HG03039 (cell line): Measurements from ENCODE around the gene LRFN3.
"Not testable (repeated sequence)": the region's sequence is repeated elsewhere in the genome, so short reads cannot be mapped to it uniquely, and the experiment has no call there.

Source experiments
- ATAC-seq: cut with Tn5 transposase; IDR thresholded peaks from one replicate; pipeline ENCODE4 v1.9.1; 2021; ENCODE audit warnings: mild to moderate bottlenecking, moderate library complexity; ENCODE audit not compliant: unreplicated experiment

LRFN3 gene

DNA sequence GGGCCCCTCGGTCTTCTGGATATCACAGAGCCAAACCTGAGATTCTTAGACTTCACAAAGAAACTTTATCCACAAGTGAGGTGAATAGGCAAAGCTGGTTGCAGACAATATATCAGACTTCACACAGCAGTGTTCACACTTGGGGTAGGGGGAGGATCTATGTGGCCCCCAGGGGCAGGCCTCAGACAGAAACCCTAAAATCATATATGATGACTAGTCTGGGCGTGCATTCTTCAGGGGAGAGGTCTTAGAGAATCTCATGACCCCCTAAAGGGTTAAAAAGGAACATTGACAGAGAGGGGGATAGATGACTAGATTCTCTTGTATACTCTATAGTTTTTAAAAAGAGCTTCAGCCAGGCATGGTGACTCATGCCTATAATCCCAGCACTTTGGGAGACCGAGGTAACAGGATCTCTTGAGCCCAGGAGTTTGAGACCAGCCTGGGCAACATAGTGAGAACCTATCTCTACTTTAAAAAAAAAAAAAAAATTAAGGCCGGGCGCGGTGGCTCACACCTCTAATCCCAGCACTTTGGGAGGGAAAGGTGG is 30.9 kb upstream of the LRFN3 start:
- no peak for ATAC-seq

DNA sequence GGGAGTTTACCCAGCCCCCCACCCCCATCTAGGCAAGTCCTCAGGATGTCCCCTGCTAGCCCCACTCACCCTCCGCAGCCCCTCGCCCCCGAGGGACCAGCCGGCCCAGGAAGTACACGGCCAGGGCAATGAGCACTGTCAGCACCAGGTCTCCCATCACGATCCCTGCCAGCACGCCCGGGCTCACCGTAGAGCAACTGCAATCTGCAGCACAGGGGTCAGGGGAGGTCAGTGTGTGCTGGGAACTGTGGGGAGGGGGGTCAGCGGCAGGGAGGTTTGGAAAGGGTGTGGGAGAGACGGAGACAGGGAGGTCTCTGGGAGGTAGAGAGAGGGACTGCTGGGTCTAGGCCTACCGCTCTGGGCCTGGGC is 28.8 kb upstream of the LRFN3 start:
- no peak for ATAC-seq

DNA sequence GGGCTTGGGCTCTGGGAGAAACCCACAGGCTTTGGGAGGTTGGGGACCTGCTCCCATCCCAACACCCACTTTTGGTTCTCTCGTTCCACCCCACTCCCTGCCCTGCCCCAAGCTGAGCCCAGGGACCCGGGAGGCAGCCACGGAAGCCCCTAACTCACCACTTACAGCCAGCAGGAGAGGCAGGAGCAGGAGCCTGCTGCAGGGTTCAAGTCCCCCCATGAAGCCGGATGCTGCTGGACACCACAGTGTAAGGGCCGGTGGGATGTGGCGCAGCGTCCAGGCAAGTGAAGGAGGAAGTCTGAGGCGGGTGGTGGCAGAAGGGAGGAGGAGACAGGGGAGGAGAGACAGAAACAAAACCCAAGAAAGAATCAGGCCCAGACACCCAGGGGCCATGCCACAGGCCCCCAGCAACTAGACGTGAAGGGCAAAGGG is 28.1 kb upstream of the LRFN3 start, which contains the start of gene TYROBP:
TSS of gene TYROBP (minus strand) at position 286 of the 432 bp plus-strand sequence. CDS start at position 219, 67 bp downstream.
- no peak for ATAC-seq

DNA sequence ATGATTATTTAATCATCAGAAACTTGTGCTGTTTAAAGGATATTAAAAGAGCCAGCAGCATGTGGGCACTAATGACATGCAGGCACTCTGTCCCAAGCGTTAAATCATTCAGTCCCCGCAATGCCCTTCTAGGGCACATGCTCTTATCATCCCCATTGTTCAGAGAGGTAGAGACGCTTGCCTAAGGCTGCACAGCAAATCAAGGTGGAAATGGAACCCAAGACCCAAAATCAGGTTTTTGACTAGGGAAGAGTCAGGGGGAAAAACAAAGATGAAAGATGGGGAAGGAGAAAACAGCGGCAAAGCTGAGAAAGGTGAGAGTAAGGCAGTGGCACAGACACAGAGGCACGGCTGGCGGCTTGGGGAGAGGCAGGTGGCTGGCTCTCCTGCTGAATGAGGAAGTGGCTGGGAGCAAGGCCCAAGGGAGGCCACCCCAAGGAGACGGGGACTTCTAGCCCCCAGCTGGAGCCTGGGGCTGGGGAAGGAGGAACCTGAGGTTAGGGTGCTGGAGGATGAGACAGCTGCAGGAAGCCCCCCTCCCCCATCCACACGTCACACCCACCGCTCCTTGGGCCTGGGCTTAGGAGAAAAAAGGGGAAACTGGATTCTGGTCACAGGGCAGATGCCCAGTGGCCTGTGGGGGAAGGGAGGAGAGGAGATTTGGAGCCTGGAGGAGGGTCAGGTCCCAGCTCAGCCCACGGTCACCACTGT is 27.0 kb upstream of the LRFN3 start:
- no peak for ATAC-seq

DNA sequence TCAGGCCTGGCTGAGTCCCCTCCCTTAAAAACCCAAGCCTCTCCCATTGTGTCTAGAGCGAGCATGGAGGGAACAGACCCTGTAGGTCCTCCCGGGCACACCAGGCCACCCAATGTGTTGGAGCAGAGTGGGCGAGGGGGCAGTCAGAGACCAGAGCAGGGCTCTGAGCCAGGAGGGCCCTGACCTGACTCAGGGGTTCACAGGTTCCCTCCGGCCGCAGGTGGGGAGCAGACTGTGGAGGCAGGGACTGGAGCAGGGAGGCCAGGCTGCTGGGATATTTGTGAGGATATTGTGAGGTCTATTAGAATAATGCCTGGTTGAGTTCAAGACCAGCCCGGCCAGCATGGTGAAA is 26.5 kb upstream of the LRFN3 start:
- ATAC-seq: no peak

DNA sequence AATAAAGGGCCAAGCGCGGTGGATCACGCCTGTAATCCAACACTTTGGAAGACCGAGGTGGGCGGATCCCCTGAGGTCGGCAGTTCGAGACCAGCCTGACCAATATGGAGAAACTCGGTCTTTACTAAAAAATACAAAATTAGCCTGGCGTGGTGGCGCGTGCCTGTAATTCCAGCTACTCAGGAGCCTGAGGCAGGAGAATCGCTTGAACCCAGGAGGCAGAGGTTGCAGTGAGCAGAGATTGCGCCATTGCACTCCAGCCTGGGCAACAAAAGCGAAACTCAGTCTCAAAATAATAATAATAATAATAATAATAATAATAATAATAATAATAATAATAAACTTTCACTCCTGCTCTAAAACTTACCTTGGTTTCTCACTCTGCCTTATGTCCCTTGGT is 25.8 kb upstream of the LRFN3 start:
- ATAC-seq: not testable (repeated sequence)

DNA sequence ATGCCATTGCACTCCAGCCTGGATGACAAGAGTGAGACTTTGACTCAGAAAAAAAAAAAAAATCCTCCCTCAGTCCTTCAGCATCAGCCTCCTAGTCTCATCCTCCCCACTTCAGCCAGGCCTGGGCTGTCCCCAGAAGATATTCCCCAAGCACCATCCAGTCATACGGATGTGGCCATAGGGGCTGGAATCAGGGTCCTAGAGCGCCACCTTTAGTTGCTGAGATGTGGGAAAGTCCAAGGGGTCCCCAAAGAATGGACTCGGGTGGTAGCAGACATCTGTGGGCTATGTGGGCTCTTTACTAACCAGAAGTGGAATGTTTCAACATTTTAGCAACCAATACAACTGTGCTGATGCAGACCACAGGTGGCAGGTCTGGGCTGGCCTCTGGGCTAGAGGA is 25.0 kb upstream of the LRFN3 start:
- no peak for ATAC-seq

DNA sequence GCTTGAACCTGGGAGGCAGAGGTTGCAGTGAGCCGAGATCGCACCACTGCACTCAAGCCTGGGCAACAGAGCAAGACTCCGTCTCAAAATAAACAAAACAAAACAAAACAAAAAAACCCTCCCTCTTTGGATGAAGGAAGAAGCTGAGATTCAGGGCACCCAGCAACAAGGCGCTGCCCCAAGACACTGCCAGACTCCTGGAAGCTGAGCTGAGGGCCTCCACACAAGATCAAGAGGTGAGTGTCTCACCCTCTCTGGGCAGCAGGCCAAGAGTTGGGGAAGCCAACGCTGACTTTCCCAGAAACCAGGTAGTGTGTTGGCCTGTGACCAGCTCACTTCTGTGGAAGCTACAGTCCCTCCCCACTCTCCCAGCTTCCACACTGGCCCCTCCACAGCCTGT is 24.4 kb upstream of the LRFN3 start:
- ATAC-seq: no peak

DNA sequence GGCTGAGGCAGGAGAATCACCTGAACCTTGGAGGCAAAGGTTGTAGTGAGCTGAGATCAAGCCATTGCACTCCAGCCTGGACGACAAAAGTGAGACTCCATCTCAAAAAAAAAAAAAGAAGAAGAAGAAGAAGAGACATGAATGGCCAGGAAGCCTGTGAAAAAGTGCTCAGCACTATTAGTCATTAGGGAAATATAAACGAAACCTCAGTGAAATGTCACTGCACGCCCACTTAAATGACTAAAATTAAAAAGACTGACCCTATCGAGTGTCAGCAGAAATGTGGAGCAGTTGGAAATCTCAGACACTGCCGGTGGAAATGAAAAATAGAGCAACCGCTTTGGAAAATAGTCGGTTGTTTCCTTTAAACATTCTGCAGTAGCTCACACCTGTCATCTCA is 22.6 kb upstream of the LRFN3 start:
- no peak for ATAC-seq

DNA sequence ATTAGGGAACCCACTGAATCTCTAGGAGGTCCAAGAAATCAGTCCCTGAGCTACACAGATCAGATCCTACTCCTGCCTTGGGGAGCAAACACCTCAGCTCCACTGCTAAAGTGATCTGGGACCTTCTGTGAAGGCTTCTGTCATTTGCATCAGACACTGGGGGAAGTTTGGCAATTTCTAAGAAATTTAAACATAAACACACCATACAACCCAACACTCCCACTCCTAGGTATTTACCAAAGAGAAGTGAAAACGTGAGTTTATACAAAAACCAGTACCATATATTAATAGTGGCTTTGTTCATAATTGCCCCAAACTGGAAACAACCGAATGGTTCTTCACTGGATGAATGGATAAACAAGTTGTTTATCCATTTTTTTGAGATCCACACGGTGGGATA is 20.7 kb upstream of the LRFN3 start:
- no peak for ATAC-seq

DNA sequence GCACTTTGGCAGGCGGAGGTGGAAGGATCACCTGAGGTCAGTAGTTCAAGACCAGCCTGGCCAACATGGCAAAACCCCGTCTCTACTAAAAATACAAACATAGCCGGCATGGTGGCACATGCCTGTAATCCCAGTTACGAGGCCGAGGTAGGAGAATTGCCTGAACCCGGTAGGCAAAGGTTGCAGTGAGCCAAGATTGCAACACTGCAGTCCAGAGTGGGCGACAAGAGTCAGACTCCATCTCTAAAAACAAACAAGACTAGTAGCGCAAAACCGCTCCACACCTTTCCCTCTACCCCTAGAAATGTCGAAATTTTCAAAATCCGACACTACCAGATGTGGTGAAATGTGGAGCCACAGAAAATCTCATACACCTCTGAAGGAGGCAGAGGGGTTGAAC is 16.9 kb upstream of the LRFN3 start:
- ATAC-seq: no peak

DNA sequence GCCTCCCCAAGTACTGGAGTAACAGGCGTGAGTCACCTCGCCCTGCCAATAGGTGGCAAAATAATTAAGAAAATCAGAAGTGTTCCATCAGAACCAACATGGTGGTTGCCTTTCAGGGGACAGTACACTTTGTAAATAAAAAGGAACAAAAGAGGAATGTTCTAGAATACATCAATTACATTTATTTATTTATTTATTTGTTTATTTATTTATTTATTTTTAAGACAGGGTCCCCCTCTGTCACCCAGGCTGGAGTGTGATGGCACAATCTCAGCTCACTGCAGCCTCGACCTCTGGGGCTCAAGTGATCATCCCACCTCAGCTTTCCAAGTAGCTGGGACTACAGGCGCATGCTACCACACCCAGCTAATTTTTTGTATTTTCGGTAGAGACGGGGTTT is 15.2 kb upstream of the LRFN3 start:
- ATAC-seq: no peak

DNA sequence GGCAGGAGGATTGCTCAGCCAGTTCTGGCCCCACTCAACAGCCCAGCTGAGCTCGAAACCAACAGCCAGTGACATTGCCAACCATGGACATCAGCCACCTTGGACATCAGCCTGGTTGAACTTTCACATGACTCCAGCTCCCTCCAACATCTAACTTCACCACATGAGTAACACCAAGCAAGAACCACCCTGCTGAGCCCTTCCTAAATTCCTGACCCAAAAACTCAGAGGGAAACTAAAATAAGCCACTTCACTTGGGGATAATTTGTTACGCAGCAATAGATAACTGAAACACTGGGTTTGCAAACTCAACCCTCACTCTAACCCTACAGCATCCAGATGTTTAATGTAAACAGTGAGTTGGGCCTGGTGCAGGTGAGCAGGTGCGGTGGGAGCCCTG is 10.7 kb upstream of the LRFN3 start:
- ATAC-seq: no peak

DNA sequence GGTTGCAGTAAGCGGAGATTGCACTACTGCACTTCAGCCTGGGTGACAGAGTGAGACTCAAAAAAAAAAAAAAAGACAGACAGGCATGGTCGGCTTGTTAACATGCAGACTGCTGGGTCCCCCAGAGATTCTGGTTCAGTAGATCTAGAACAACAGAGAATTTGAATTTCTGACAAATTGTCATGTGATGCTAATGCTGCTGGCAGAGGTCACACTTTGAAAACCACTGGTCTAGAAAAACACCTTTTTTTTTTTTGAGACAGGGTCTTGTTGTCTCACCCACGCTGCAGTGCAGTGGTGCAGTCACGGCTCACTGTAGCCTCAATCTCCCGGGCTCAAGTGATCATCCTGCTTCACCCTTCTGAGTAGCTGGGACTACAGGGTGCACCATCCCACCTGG is 7.7 kb upstream of the LRFN3 start:
- ATAC-seq: no peak

DNA sequence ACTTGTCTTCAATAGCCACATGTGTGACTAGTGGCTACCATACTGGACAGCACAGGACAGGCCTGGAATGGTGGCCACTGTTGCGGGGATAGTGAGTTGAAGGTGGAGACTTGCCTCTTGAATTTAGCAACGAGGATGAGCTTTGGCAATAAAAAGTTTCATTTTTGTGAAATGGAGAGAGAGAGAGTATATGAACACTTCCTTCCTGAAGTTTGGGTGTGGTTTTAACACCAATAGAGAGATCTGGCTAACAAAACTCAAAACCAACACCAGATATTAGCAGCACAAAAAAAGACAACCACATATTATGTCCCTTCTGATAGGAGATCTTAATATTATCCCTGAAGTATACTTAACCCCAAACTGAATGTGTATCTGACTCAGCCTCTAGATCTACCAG is 6.3 kb upstream of the LRFN3 start:
- ATAC-seq: no peak

DNA sequence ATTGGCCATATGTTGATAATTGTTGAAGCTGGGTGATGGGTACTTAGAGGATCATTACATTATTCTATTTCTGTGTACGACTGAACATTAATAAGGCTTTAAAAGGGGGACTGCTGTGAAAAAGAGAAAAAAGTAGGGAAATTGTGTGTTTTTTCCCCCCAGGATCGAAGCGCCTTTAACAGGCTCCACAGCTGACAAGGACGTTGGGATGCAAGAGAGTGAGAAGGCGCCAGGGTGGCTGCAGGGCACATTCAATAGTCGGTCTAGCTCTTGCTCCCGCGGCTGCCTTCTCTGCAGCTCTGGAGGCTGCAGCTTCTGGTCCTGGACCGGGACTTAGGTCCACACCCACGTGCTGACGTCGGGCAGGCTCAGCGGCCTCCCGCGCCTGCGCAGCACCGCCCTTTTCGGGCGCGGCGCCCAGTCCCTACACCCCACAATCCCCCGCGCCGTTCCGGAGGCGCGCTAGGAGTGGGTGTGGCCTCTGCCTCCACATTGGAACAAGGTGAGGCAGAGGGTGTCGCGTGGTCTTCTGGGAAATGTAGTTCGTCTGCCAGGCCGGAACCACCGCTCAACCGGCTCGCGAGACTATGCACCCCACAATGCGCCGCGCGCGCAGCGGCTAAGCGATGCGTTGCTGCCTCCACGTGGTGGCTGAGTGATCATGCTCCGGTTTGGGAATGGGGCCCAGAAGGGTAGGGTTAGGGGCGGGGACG is 4.9 kb upstream of the LRFN3 start:
- ATAC-seq: peak; percentile 93

DNA sequence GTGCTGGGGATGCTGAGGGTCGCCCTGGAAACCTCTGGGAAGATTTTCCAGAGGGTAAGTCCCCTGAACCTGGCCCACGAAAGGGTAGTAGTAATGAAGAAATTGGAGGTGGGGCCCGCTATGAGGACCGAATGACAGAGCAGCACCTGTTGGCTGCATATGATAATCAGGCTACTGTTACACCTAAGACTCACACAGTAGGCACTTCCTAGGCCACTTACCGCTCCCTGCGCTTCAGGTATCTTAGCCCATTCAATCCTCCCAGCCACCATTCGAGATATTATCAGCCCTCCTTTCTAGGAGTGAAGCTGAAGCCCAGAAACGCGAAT is 4.3 kb upstream of the LRFN3 start:
- no peak for ATAC-seq

DNA sequence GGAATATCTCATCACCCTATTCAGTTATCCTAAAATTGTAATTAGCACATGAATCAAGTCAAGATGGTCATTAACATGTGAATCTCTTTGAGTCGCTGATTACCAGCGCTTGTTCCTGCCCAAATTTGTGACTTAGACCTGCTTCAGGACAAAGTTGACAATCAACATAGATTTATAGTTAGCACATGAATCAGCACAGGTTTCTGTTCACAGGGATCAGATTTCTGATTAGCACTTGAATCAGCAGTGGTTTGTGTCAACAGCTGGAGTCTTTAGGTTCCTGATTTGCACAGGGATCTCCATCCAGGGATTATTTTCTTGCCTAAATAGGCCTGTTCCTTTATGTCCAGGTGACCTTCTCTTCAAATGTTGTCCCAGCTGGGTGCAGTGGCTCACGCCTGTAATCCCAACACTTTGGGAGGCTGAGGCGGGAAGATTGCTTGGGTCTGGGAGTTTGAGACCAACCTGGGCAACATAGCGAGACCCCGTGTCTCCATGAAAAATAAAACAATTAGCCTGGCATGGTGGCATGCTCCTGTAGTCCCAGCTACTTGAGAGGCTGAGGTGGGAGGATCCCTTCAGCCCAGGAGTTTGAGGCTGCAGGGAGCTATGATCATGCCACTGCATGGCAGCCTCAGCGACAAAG is 3.8 kb upstream of the LRFN3 start:
- no peak for ATAC-seq

DNA sequence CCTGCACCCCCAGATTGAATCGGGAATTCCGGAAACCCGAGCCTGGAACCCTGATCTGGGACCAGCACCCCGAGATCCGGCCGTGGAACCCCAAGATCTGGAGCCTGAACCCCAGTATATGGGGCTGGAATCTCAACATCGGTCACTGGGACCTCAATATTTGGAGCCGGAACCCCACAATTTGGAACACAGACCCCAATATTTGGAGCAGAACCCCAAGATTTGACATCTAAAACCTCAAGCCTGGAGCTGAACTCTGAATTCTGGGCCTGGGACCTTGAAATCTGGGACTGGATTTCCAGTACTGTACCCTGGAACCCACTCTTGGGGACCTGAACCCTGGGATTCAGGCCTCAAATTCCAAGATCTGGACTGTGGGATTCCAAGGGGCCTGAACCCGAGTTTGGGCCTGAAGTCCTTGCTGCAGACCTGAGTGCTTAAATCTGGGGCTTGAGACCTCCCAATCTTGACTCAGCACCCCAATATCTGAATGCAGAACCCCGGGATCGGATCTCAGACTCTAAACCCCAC is 629 bp downstream of the LRFN3 start:
- ATAC-seq: no peak

DNA sequence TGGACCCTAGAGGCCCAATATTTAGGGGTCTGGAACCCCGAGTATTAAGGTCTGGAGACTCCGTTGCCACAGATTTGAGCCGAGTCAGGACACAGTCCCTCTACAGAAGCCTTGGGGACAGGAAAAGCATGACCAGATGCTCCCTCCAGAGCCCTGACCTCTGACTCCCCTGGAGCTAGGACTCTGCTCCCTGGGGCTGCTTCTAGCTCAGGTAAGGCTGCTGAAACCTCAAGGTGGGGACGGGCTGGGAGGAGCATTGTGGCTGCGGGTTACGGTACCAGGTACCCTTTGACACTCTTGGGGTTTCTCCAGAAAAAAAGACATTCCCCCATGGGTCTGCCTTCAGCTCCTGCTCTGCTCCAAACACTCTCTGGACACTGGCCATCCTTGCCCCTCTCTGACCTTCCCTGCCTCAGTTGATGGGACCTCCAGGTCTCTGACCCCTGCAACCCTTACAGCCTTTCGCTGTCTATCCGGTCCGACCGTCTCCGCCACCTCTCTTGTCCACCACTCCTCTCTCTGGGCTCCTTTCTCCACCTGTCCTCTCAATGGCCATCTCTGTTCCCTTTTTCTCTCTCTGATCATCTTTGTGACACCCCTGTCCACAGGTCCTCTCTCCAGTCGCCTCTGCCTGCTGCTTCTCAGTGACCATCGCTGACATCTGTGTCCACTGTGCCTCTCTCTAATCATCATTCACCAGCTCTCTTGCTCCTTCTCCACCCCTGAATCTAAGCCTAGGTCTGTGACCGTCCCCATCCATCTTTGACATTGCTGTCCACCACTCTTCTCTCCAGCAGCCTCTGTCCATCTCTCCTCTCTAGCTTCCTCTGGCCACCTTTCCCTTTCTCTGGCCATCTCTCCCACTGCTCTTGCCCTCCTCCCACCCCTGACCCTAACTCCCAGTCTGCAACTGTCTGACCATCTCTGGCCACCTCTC is 1.4 kb downstream of the LRFN3 start:
- ATAC-seq: no peak
